HG03196 (cell line): Measurements from ENCODE around the gene NES.

Experiments used
- ATAC-seq: cut with Tn5 transposase; IDR thresholded peaks from one replicate; pipeline ENCODE4 v1.9.1; 2021; ENCODE audit not compliant: unreplicated experiment

Gene NES

DNA sequence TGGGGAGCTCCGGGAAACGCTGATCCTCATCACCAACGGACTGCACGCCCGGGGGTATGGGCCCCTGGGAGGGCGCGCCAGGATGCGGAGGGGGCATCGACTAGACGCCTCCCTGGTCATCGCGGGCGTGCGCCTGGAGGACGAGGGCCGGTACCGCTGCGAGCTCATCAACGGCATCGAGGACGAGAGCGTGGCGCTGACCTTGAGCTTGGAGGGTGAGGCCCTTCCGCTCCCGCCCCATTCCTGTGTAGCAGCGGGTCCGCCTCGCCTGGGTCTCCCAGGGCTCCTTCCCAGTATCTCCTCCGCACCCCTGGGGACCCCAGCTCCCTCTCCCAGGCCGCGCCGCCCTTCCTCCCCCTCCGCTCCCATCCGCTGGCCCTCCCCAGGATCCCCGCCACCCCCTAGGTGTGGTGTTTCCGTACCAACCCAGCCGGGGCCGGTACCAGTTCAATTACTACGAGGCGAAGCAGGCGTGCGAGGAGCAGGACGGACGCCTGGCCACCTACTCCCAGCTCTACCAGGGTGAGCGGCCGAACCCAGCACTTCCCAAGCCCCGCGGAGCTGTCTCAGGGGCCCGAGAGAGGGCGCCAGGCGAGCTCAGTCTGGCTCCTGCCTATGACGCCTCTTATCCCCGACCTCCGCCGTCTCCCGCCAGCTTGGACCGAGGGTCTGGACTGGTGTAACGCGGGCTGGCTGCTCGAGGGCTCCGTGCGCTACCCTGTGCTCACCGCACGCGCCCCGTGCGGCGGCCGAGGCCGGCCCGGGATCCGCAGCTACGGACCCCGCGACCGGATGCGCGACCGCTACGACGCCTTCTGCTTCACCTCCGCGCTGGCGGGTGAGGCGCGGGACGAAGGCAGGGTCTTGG lies 53.0 kb downstream of the NES start:
- no peak for ATAC-seq

DNA sequence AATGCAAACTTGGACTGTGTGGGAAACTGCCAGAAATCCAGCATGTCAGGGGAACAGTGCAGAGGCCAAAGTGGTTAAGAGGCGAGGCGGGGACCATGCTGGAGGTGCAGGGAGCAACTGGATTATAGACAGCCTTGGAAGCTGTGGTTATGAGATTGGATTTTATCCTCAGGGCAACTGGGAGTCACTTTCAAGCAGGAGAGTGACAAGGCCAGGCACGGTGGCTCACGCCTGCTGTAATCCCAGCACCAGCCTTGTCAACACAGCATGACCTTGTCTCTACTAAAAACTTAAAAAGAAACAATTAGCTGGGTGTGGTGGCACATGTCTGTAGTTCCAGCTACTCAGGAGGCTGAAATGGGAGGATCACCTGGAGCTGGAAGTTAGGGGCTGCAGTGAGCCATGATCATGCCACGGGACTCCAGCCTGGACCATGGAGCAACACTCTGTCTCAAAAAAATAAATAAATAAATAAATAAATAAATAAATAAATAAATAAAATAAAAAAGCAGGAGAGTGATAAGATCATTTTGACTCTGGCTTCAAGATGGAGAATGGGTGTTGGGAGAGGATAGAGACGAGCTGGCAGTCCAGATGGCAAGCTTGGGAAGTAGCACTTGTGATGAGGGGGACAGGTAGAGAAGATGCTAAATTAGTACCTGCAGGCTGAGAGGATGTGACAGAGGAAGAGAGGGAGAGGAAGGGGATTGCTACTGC lies 54.5 kb downstream of the NES start:
- no peak for ATAC-seq

DNA sequence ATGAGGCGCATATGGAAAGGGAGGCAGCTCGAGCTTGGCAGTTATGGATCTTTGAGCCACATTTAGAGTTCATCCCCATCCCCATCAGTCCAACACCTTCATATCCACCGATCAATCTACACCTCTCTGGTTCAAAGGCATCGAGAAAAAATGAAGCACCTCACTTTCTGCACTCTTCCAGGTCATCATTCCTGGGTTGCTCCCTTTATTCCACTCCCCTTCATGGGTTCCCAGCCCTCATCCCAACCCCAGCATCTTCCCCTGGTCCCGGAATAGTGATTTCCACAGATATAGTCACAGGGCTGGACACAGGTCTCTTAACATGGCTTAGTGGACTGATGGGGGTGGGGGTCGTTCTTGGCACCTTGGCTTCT lies 57.6 kb downstream of the NES start:
- no peak for ATAC-seq

DNA sequence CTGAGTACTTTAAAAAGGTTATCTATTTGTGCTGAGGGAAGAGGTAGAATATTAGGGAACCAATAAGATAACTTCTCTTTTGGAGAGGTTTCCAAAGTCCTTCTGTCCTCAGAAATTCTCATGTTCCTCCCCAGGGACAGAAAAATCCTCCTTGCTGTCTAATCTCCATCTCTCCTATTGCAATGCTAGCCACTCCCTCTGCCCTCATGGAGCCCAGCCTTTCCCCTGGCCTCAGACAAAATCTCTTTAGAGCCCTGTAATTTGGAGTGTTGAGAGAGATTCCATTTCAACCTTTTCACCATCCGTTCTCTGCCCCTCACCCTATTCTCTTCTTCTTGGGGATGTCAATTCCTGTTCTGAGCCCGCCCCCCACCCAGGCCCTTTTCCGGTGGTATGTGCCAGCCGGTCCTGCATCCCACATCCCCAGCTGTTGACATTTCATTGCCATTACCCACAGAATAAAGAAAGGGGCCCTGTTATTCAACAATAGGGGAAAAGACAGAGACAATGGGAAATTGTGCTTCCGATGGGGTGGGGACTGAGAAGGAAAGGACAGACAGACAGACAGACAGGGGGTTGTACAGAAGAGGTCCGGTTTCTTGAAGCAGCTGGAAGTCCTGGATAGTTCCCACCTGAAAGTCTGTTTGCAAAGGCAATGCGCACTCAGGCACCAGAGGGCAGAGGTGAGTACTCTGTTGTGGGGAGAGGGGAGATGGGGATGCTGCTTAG lies 58.2 kb downstream of the NES start, which contains the start of gene HAPLN2:
Gene HAPLN2, plus strand, starts transcription at position 563 of the 729 bp plus-strand sequence. CDS start 4,076 bp downstream, outside the sequence.
- ATAC-seq: no peak
